K562 (cell line): ENCODE data around the gene NELL1. TPM values are rescaled to one million over a fixed set of nuclear protein-coding genes. Genes with fewer than 3 reads are reported as not detected.

Experiments
- ATAC-seq: fragments of 200-7000 bp; cut with Tn5 transposase; 3 replicates; pipeline ENCODE4 v1.9.1; 2020; ENCODE audit warnings: moderate library complexity
- BruUV-seq: library from RNA; stranded (reverse); fragments of 400-500 nt; replicated peaks from 2 replicates; lab custom pipeline; 2021; lab: Mats Ljungman, UMichigan
- CTCF ChIA-PET: fragments of 300-600 bp; formaldehyde crosslinking; extraction: SDS; loops from one replicate; lab custom pipeline; 2021; ENCODE audit warnings: low intra/inter-chr PET ratio; lab: Yijun Ruan, JAX
- POLR2A ChIA-PET: fragments of 300-600, 350-650 bp; sonication (Branson Sonifier 250); formaldehyde crosslinking; extraction: SDS; loops from one replicate; lab custom pipeline; 2021; ENCODE audit warnings: antibody characterized with exemption, inconsistent platforms; lab: Yijun Ruan, JAX
- DNase-seq, 4 experiments: peaks; one replicate each; pipeline versions ENCODE4 v3.0.0 to v3.0.0-alpha.2; 2011 to 2018; ENCODE audit warnings: low spot score in 3 of 4, mixed read lengths in 3 of 4; ENCODE audit errors: extremely low read depth in 1 of 4
- FAIRE-seq: peaks from 2 replicates; lab custom pipeline; 2011; peaks lifted over from hg19 to GRCh38; lab: Jason Lieb, UNC
- H2AFZ ChIP-seq: 2 replicates; pipeline ENCODE4 v1.6.0; 2011; ENCODE audit warnings: low read depth, low read length, control low read depth, inconsistent platforms
- H3K27ac ChIP-seq: fragments of 200-600 bp; 3 replicates; pipeline ENCODE4 v1.8.0; 2011; ENCODE audit warnings: low read depth, mild to moderate bottlenecking, control low read depth, inconsistent platforms, low read length, moderate library complexity, mixed read lengths; ENCODE audit errors: extremely low read depth
- H3K27me3 ChIP-seq, 2 experiments: fragments of 300-600 bp in 1 of 2; 2 replicates in 1 of 2; 3 replicates in 1 of 2; pipeline versions ENCODE4 v1.6.0 to v1.8.0; 2011; ENCODE audit warnings: inconsistent platforms in 2 of 2, low read length in 2 of 2, mild to moderate bottlenecking in 1 of 2, mixed read lengths in 1 of 2, moderate library complexity in 1 of 2; ENCODE audit not compliant: control insufficient read depth in 2 of 2, insufficient read depth in 2 of 2
- H3K36me3 ChIP-seq: fragments of 300-600 bp; 3 replicates; pipeline ENCODE4 v1.8.0; 2011; ENCODE audit warnings: mild to moderate bottlenecking, low read length, inconsistent platforms; ENCODE audit not compliant: control insufficient read depth, insufficient read depth
- H3K4me1 ChIP-seq, 2 experiments: fragments of 200-600 bp in 1 of 2; replicated peaks in 1 of 2; 2 replicates in 1 of 2; 3 replicates in 1 of 2; pipeline versions ENCODE4 v1.5.1 to v1.8.0; 2011; ENCODE audit warnings: inconsistent platforms in 2 of 2, low read length in 2 of 2, mild to moderate bottlenecking in 1 of 2, mixed read lengths in 1 of 2, moderate library complexity in 1 of 2; ENCODE audit not compliant: control insufficient read depth in 2 of 2, insufficient read depth in 2 of 2
- H3K4me2 ChIP-seq: 2 replicates; pipeline ENCODE4 v1.6.1; 2011; ENCODE audit warnings: low read length, control low read depth, inconsistent platforms, mixed read lengths; ENCODE audit not compliant: insufficient read depth
- H3K4me3 ChIP-seq: fragments of 200-600 bp; sonication (generic), shearing (Covaris generic); 2 replicates; pipeline ENCODE4 v1.5.1; 2016; ENCODE audit warnings: control low read depth, inconsistent platforms
- H3K79me2 ChIP-seq: fragments of 200-600 bp; 3 replicates; pipeline ENCODE4 v1.8.0; 2011; ENCODE audit warnings: low read length, inconsistent platforms; ENCODE audit not compliant: control insufficient read depth, insufficient read depth
- H3K9ac ChIP-seq, 2 experiments: 2 replicates each; pipeline versions ENCODE4 v1.6.0 to v1.6.1; 2011; ENCODE audit warnings: low read depth in 2 of 2, low read length in 2 of 2, control low read depth in 1 of 2, inconsistent platforms in 1 of 2, mild to moderate bottlenecking in 1 of 2, mixed read lengths in 1 of 2; ENCODE audit not compliant: insufficient read depth in 1 of 2
- H3K9me1 ChIP-seq: one replicate; pipeline ENCODE4 v1.6.0; 2011; ENCODE audit warnings: inconsistent platforms, mild to moderate bottlenecking, low read length, moderate library complexity; ENCODE audit not compliant: control insufficient read depth, insufficient read depth
- H3K9me3 ChIP-seq: replicated peaks from 2 replicates; pipeline ENCODE4 v1.5.1; 2011; ENCODE audit warnings: low read depth, low read length, inconsistent platforms; ENCODE audit not compliant: control insufficient read depth, insufficient read depth
- H4K20me1 ChIP-seq: replicated peaks from 2 replicates; pipeline ENCODE4 v1.6.1; 2011; ENCODE audit warnings: low read length, inconsistent platforms, mixed read lengths; ENCODE audit not compliant: control insufficient read depth, insufficient read depth
- ARID1B ChIP-seq: fragments of 450-650 bp; IDR thresholded peaks from 2 replicates; pipeline ENCODE4 v1.6.1; 2016; ENCODE audit warnings: antibody characterized with exemption, mild to moderate bottlenecking, inconsistent platforms
- ATF1 ChIP-seq, 2 experiments: fragments of 450-650 bp in 1 of 2; IDR thresholded peaks; 2 replicates each; pipeline ENCODE4 v1.6.1; 2016; ENCODE audit warnings: missing compliant biosample characterization in 1 of 2, missing genetic modification characterization in 1 of 2
- ATF4 ChIP-seq: fragments of 450-650 bp; formaldehyde crosslinking; IDR thresholded peaks from 2 replicates; pipeline ENCODE4 v1.4.0; 2022; ENCODE audit warnings: mild to moderate bottlenecking, moderate library complexity
- ELF4 ChIP-seq: fragments of 450-650 bp; formaldehyde crosslinking; IDR thresholded peaks from 2 replicates; pipeline ENCODE4 v1.4.0; 2022; ENCODE audit warnings: missing genetic modification characterization
- FOXK2 ChIP-seq, 2 experiments: fragments of 450-650 bp; IDR thresholded peaks in 1 of 2; conservative IDR thresholded peaks in 1 of 2; 2 replicates each; pipeline ENCODE4 v1.6.1; 2016; ENCODE audit warnings: low read depth in 2 of 2, mild to moderate bottlenecking in 1 of 2
- HDAC1 ChIP-seq, 2 experiments: fragments of 450-650 bp; IDR thresholded peaks; 2 replicates each; pipeline ENCODE4 v1.6.1; 2016 to 2017; ENCODE audit warnings: inconsistent platforms in 1 of 2, mild to moderate bottlenecking in 1 of 2, moderate library complexity in 1 of 2
- HIVEP1 ChIP-seq: fragments of 250-450 bp; sonication (Bioruptor Pico); IDR thresholded peaks from 2 replicates; pipeline ENCODE4 v1.4.0; 2020; ENCODE audit warnings: mild to moderate bottlenecking
- HNRNPLL ChIP-seq: fragments of 200-400 bp; formaldehyde crosslinking; IDR thresholded peaks from 2 replicates; pipeline ENCODE4 v1.6.1; 2017; ENCODE audit warnings: low read length, low read depth, mild to moderate bottlenecking; ENCODE audit not compliant: poor library complexity, severe bottlenecking
- MEF2A ChIP-seq: IDR thresholded peaks from 2 replicates; pipeline ENCODE4 v1.6.1; 2011; ENCODE audit warnings: low read depth, mild to moderate bottlenecking, low read length, moderate library complexity; ENCODE audit not compliant: control insufficient read depth
- MXD1 ChIP-seq: fragments of 250-450 bp; sonication (Bioruptor Pico); IDR thresholded peaks from 2 replicates; pipeline ENCODE4 v1.8.0; 2021; ENCODE audit warnings: borderline replicate concordance, mild to moderate bottlenecking, moderate library complexity; ENCODE audit not compliant: poor library complexity, severe bottlenecking
- NFXL1 ChIP-seq: fragments of 450-650 bp; formaldehyde crosslinking; IDR thresholded peaks from 2 replicates; pipeline ENCODE4 v1.4.0; 2021; ENCODE audit warnings: mild to moderate bottlenecking
- NR2C2 ChIP-seq, 2 experiments: fragments of 200-800 bp in 1 of 2; sonication (Bioruptor generic) in 1 of 2; sonication (generic) in 1 of 2; formaldehyde crosslinking in 1 of 2; IDR thresholded peaks; 2 replicates each; pipeline versions ENCODE4 v1.6.1 to v1.8.0; 2016 to 2022; ENCODE audit warnings: mild to moderate bottlenecking in 1 of 2, missing compliant biosample characterization in 1 of 2, missing genetic modification characterization in 1 of 2, missing genetic modification reagents in 1 of 2
- RAD51 ChIP-seq: fragments of 450-650 bp; IDR thresholded peaks from 2 replicates; pipeline ENCODE4 v1.7.1; 2016; ENCODE audit warnings: low read depth, mild to moderate bottlenecking, borderline replicate concordance
- STAT6 ChIP-seq: sonication (generic); formaldehyde crosslinking; IDR thresholded peaks from 2 replicates; pipeline ENCODE4 v1.8.1; 2023; ENCODE audit warnings: mild to moderate bottlenecking, missing genetic modification reagents
- ZNF12 ChIP-seq: sonication (generic); formaldehyde crosslinking; IDR thresholded peaks from 2 replicates; pipeline ENCODE4 v1.4.0; 2020; ENCODE audit warnings: mild to moderate bottlenecking, missing genetic modification reagents
- ZNF57 ChIP-seq: fragments of 450-650 bp; formaldehyde crosslinking; IDR thresholded peaks from 2 replicates; pipeline ENCODE4 v1.4.0; 2020; ENCODE audit warnings: mild to moderate bottlenecking, moderate library complexity
- in situ Hi-C: fragments of 300-500 bp; cut with MboI; formaldehyde crosslinking; loops from 4 replicates; pipeline ENCODE4 v1.15.0; 2018; ENCODE audit warnings: inconsistent platforms, mixed read lengths
- intact Hi-C: fragments of 100-400 bp; cut with micrococcal nuclease; formaldehyde crosslinking; loops from 2 replicates; pipeline ENCODE4 v1.14.2; 2022
- polyA plus RNA-seq, 8 experiments: library from polyadenylated mRNA; depleted of rRNA in 4 of 8; stranded (reverse) in 5 of 8; unstranded in 3 of 8; fragments of >200 nt; fragmentation: Nextera tagmentation in 2 of 8; fragmentation: Illumina TruSeq in 1 of 8; extraction: Ambion mirVana in 2 of 8; extraction: Trizol in 1 of 8; gene quantifications; 2 replicates each; pipeline versions ENCODE4 v1.2.1 to v1.2.3, GENCODE V29; 2011 to 2014; ENCODE audit warnings: inconsistent platforms in 1 of 8, missing spikeins in 1 of 8
- total RNA-seq, 7 experiments: library from RNA; depleted of rRNA in 6 of 7; stranded (reverse); fragments of >200 nt in 6 of 7; fragmentation: Illumina TruSeq in 2 of 7; extraction: Trizol in 2 of 7; gene quantifications; 2 replicates each; pipeline versions ENCODE4 v1.2.1 to v1.2.3, GENCODE V29; 2011 to 2021; ENCODE audit warnings: low replicate concordance in 1 of 7
- TF ChIP-seq, protein P1 (sequence below): IDR thresholded peaks from 2 replicates; pipeline ENCODE4 v1.6.1; 2016; ENCODE audit warnings: missing genetic modification characterization, missing compliant biosample characterization

NELL1 gene
- total and polyA plus RNA-seq, 9 of the 15 experiments (the other 6 are each of a cell fraction or from before 2014, with no cell fraction given) = not detected

GRCh38 chr11:20910733-20911132 is 241.3 kb downstream of the NELL1 start:
- no peaks in the 10 kb centered on the region for H3K4me1 ChIP-seq
- no peak overlapping the region for H2AFZ ChIP-seq
- no peak for FAIRE-seq
- no peak overlapping the region for H3K9ac ChIP-seq
- intact Hi-C loops = no loop called here
- H3K27me3 ChIP-seq = no peaks in the 10 kb centered on the region
- H3K9me3 ChIP-seq = no peaks in the 10 kb centered on the region
- no peak for DNase-seq
- H4K20me1 ChIP-seq = no peaks in the 10 kb centered on the region
- POLR2A ChIA-PET = no interaction called here
- CTCF ChIA-PET = no interaction called here
- H3K4me3 ChIP-seq = no peak overlapping the region
- no peaks in the 10 kb centered on the region for H3K79me2 ChIP-seq
- no peaks in the 10 kb centered on the region for H3K9me1 ChIP-seq
- H3K27ac ChIP-seq = no peak overlapping the region
- no peak overlapping the region for H3K4me2 ChIP-seq
- no TSS peak for BruUV-seq
- H3K36me3 ChIP-seq = no peaks in the 10 kb centered on the region
- in situ Hi-C loops = no loop called here
- ATAC-seq = no peak
- TF ChIP-seq RAD51 = no peak
- TF ChIP-seq STAT6 (CRISPR knock-in tag) = no peak
- TF ChIP-seq HDAC1 (IDR thresholded peaks at IDR 0.05) = no peak
- TF ChIP-seq MXD1 (CRISPR knock-in tag) = no peak
- no peak for TF ChIP-seq ZNF57 (CRISPR knock-in tag)
- TF ChIP-seq ZNF12 (CRISPR knock-in tag) = no peak
- TF ChIP-seq ATF4 (CRISPR knock-in tag) = no peak
- no peak for TF ChIP-seq ATF1 (CRISPR knock-in tag; IDR thresholded peaks at IDR 0.05)
- no peak for TF ChIP-seq ATF1 (tag; IDR thresholded peaks at IDR 0.05)
- TF ChIP-seq, protein P1, sequence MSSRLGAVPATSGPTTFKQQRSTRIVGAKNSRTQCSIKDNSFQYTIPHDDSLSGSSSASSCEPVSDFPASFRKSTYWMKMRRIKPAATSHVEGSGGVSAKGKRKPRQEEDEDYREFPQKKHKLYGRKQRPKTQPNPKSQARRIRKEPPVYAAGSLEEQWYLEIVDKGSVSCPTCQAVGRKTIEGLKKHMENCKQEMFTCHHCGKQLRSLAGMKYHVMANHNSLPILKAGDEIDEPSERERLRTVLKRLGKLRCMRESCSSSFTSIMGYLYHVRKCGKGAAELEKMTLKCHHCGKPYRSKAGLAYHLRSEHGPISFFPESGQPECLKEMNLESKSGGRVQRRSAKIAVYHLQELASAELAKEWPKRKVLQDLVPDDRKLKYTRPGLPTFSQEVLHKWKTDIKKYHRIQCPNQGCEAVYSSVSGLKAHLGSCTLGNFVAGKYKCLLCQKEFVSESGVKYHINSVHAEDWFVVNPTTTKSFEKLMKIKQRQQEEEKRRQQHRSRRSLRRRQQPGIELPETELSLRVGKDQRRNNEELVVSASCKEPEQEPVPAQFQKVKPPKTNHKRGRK = no peak
- no peak for TF ChIP-seq NFXL1 (CRISPR knock-in tag)
- no peak for TF ChIP-seq HNRNPLL
- no peak for TF ChIP-seq MEF2A
- no peak for TF ChIP-seq ELF4 (CRISPR knock-in tag)
- no peak for TF ChIP-seq NR2C2 (CRISPR knock-in tag; IDR thresholded peaks at IDR 0.05)
- TF ChIP-seq NR2C2 (tag; IDR thresholded peaks at IDR 0.05) = no peak
- TF ChIP-seq FOXK2 (conservative IDR thresholded peaks at IDR 0.05 in 1 of 2, IDR thresholded peaks at IDR 0.05 in 1 of 2; ENCODE audit: low read depth in 2 of 2) = no peak
- no peak for TF ChIP-seq HIVEP1 (CRISPR knock-in tag)
- TF ChIP-seq ARID1B = no peak
